ENCODE data around the gene SCT.

- TF ChIP-seq CTCF (IDR thresholded peaks at IDR 0.05; ENCODE audit: control extremely low read depth in 1 of 3, insufficient read depth in 1 of 3, low read depth in 1 of 3, low read length in 3 of 3) (no peak), CREB1 (IDR thresholded peaks at IDR 0.05) (no peak), GABPA (IDR thresholded peaks at IDR 0.05; ENCODE audit: borderline replicate concordance, insufficient read depth, low read length) (no peak), TAF1 (IDR thresholded peaks at IDR 0.05; ENCODE audit: low read depth, low read length) (no peak), KDM5A (IDR thresholded peaks at IDR 0.05; ENCODE audit: low read length) (no peak), JUN (IDR thresholded peaks at IDR 0.05; ENCODE audit: low read depth, low read length) (no peak), ZNF274 (IDR thresholded peaks at IDR 0.05; ENCODE audit: borderline replicate concordance, extremely low read depth, low read length) (no peak), POLR2A (IDR thresholded peaks at IDR 0.05; ENCODE audit: control extremely low read depth in 1 of 2, low read depth in 2 of 2, low read length in 2 of 2) (no peak), EP300 (IDR thresholded peaks at IDR 0.05; ENCODE audit: borderline replicate concordance in 1 of 2, low read depth in 2 of 2, low read length in 2 of 2) (no peak)
Observed at GRCh38 chr11:578276-579035, 48.5 kb downstream of the SCT start.
